HEK293T (cell line): Measurements from ENCODE around the gene EPHA5.

Experiments used
- CTCF ChIA-PET: fragments of 350-600 bp; formaldehyde crosslinking; extraction: SDS; loops from one replicate; lab custom pipeline; 2021; ENCODE audit warnings: antibody characterized with exemption, inconsistent platforms; lab: Yijun Ruan, JAX
- POLR2A ChIA-PET: fragments of 350-600 bp; formaldehyde crosslinking; extraction: SDS; loops from one replicate; lab custom pipeline; 2020; ENCODE audit warnings: antibody characterized with exemption, inconsistent platforms; lab: Yijun Ruan, JAX
- DNase-seq: peaks from one replicate; pipeline ENCODE4 v3.0.0; 2012; ENCODE audit warnings: mixed read lengths; ENCODE audit errors: extremely low spot score
- ARNT ChIP-seq: fragments of 450-650 bp; IDR thresholded peaks from 2 replicates; pipeline ENCODE4 v1.6.1; 2017; ENCODE audit warnings: mild to moderate bottlenecking
- BHLHE40 ChIP-seq: fragments of 450-650 bp; IDR thresholded peaks from 2 replicates; pipeline ENCODE4 v1.6.1; 2016; ENCODE audit warnings: mild to moderate bottlenecking, moderate library complexity, borderline replicate concordance
- CTBP1 ChIP-seq: fragments of 450-650 bp; IDR thresholded peaks from 2 replicates; pipeline ENCODE4 v1.6.1; 2016; ENCODE audit warnings: borderline replicate concordance
- ELF4 ChIP-seq: fragments of 450-650 bp; IDR thresholded peaks from 2 replicates; pipeline ENCODE4 v1.6.1; 2017; ENCODE audit warnings: antibody characterized with exemption
- FOXA1 ChIP-seq: fragments of 450-650 bp; IDR thresholded peaks from 2 replicates; pipeline ENCODE4 v1.6.1; 2016; ENCODE audit warnings: mild to moderate bottlenecking
- FOXK2 ChIP-seq: fragments of 450-650 bp; IDR thresholded peaks from 2 replicates; pipeline ENCODE4 v1.6.1; 2016; ENCODE audit warnings: mild to moderate bottlenecking
- FOXM1 ChIP-seq: fragments of 450-650 bp; IDR thresholded peaks from 2 replicates; pipeline ENCODE4 v1.6.1; 2017; ENCODE audit warnings: mild to moderate bottlenecking, borderline replicate concordance
- HDGF ChIP-seq: fragments of 450-650 bp; IDR thresholded peaks from 2 replicates; pipeline ENCODE4 v1.6.1; 2017; ENCODE audit warnings: antibody characterized with exemption, borderline replicate concordance
- L3MBTL2 ChIP-seq: fragments of 450-650 bp; conservative IDR thresholded peaks from 2 replicates; pipeline ENCODE4 v1.6.1; 2016; ENCODE audit warnings: mild to moderate bottlenecking
- LEF1 ChIP-seq: fragments of 450-650 bp; IDR thresholded peaks from 2 replicates; pipeline ENCODE4 v1.6.1; 2017; ENCODE audit warnings: mild to moderate bottlenecking, borderline replicate concordance
- NFRKB ChIP-seq: fragments of 450-650 bp; IDR thresholded peaks from 2 replicates; pipeline ENCODE4 v1.6.1; 2016; ENCODE audit warnings: mild to moderate bottlenecking, moderate library complexity
- SP1 ChIP-seq: fragments of 450-650 bp; IDR thresholded peaks from 2 replicates; pipeline ENCODE4 v1.6.1; 2017
- SUZ12 ChIP-seq: fragments of 450-650 bp; IDR thresholded peaks from 2 replicates; pipeline ENCODE4 v1.6.1; 2016; ENCODE audit warnings: mild to moderate bottlenecking
- TARDBP ChIP-seq: fragments of 450-650 bp; IDR thresholded peaks from 2 replicates; pipeline ENCODE4 v1.6.1; 2016
- ZNF384 ChIP-seq: fragments of 450-650 bp; IDR thresholded peaks from 2 replicates; pipeline ENCODE4 v1.6.1; 2016
- TF ChIP-seq, protein P1 (sequence below): fragments of 450-650 bp; IDR thresholded peaks from 2 replicates; pipeline ENCODE4 v1.6.1; 2016

EPHA5 gene

DNA sequence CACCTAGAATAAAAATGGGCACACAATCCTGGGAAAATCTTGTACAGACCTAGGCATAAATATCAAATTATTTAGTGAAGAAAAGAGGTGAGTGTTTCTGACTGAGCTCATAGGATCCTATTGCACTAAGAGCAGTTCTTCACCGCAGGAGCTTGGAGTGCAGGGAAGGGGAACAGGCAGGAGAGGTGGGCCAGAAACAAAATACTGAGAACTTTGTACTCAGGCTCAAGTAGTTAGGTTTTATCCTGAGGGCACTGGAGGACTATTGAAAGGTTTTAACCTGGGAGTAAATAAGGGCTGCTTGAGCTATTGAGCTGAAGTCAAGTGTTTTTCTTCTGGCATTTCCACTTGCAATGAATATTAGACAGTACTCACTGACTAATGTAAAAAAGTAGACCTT, 12.2 kb downstream of the EPHA5 start:
- POLR2A ChIA-PET = no interaction called here
- CTCF ChIA-PET = interaction anchor here (0.6 to 1.2 kb wide), 2 partner anchors 12 to 22 kb away, joined by 3 read pairs; partner anchors contain the start of gene EPHA5
- no peak for DNase-seq
- TF ChIP-seq BHLHE40 (no peak), LEF1 (no peak), FOXM1 (no peak)
- TF ChIP-seq, protein P1, sequence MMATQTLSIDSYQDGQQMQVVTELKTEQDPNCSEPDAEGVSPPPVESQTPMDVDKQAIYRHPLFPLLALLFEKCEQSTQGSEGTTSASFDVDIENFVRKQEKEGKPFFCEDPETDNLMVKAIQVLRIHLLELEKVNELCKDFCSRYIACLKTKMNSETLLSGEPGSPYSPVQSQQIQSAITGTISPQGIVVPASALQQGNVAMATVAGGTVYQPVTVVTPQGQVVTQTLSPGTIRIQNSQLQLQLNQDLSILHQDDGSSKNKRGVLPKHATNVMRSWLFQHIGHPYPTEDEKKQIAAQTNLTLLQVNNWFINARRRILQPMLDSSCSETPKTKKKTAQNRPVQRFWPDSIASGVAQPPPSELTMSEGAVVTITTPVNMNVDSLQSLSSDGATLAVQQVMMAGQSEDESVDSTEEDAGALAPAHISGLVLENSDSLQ = no peak

DNA sequence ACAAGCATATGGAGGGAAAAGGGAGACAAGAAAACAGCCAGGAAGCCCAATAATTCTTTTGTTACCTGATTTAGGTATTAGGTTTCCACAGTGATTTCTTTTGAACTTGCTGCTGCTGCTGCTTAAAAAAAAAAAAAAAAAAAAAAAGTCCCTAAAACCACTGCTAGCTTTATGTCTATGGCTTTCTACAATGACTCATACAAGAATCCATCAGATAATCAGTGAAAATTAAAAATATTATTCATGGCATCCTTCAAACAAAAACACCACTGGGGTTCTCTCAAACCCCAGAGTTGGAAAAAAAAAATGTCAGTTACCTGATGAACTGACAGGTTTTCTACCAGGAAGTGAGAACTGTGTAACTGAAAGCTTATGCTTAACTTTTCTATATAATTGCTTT, 14.3 kb downstream of the EPHA5 start:
- ChIA-PET CTCF (interaction anchor here (0.7 kb wide), 2 partner anchors 13 to 1029 kb away, joined by 3 read pairs; no protein-coding TSS in a partner anchor), POLR2A (no interaction called here)
- no peak for DNase-seq
- TF ChIP-seq FOXK2 (no peak), FOXA1 (no peak), SUZ12 (no peak), CTBP1 (no peak), LEF1 (no peak), NFRKB (no peak), SP1 (no peak), HDGF (no peak), ELF4 (no peak), BHLHE40 (no peak), L3MBTL2 (no peak)

DNA sequence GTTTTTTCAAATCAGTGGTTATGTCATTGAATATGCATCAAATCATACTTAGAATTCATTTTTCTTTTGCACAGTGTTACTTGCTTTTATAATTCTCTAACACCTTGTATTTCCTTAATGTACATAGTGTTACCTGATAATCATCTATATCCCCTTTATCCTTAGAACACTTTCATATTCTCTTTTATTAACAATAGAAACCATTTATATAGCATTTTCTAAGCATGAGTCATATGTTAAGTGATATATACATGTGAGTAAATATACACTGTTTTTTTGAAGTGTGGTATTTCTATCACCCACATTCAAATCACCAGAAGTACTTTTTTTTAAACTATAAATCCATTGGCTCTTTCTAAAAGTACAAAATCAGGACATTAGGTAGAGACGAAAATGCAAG, 15.3 kb downstream of the EPHA5 start:
- TF ChIP-seq, protein P1 = no peak
- TF ChIP-seq TARDBP = no peak
- TF ChIP-seq HDGF = no peak
- ChIA-PET CTCF (no interaction called here), POLR2A (no interaction called here)
- DNase-seq = no peak

DNA sequence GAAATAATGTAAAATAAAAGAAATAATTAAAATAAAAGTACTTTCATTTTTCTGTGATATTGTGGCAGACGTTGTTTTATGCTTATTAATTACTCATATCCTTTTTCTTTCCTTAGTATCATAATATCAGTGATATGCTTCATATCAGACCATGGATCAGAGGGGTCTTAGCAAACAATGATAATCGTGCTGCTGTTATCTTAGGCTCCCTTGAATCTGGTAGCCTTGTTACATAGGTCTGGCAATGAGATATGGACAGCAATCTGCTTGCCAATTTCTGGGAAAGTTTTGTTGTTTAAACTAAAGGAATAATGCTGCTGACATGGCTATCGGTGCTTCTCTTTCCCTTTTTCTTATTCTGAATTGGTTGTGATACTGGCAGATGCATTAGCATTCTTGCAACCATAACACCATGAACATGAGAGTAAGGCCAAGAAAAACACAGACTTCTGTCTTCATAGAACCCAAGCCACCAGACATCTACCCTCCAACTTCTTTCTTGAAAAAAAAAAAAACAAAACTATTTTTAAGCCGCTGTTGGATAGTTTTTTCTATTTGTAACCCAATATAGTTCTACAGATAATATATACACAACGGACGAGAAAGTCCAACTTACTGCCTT, 16.4 kb downstream of the EPHA5 start:
- ChIA-PET CTCF (no interaction called here), POLR2A (no interaction called here)
- DNase-seq = no peak
- TF ChIP-seq FOXM1 (no peak), HDGF (no peak), LEF1 (no peak), CTBP1 (no peak), SP1 (no peak), ZNF384 (no peak), TARDBP (no peak), FOXA1 (no peak), L3MBTL2 (no peak), SUZ12 (no peak), NFRKB (no peak), FOXK2 (no peak), ARNT (no peak), ELF4 (no peak), BHLHE40 (no peak)
- TF ChIP-seq, protein P1 = no peak

DNA sequence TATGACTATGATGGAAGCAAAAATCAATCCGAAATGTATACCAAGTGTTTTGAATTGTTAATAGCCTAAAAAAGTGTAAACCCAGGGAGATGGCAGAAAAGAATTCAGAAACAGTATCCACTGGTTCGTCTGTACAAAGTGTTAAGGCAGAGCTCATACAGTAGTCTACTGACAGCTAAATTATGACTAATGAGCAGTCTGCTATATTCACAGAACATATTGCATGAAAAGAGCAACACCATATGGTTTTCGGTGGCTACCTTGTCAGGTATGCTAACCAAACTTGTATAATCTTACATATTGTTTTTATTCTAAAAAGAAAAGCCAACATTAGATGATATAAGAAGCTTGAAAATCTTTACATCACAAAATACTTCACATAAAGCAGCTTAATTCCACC, 18.5 kb downstream of the EPHA5 start:
- TF ChIP-seq TARDBP (no peak), NFRKB (no peak), HDGF (no peak), ZNF384 (no peak), SP1 (no peak), FOXM1 (no peak), SUZ12 (no peak), ELF4 (no peak), LEF1 (no peak), CTBP1 (no peak), ARNT (no peak), FOXK2 (no peak), BHLHE40 (no peak), L3MBTL2 (no peak), FOXA1 (no peak)
- TF ChIP-seq, protein P1 = no peak
- POLR2A ChIA-PET = no interaction called here
- CTCF ChIA-PET = no interaction called here
- no peak for DNase-seq

DNA sequence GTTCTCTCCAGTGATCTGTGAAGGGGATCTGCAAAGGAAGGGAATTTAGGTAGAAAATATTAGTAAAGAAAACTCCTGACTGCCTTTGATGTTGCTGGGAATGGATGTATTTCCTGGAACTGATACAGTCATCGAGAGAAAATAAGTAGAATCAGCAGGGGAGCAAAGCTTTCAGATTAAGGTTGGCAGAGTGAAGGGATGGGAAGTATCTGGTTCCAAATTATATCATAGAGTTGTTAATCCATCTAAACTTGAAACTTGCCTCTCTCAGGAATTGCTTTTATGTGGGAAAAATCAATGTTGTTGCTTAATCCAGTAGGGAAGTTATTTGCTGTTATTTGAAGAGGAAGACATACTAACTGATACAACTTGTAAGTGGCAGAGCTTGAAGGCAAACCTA, 19.3 kb downstream of the EPHA5 start:
- TF ChIP-seq ELF4 = no peak
- no peak for TF ChIP-seq BHLHE40
- no peak for TF ChIP-seq L3MBTL2
- no peak for TF ChIP-seq FOXK2
- TF ChIP-seq, protein P1 = no peak
- TF ChIP-seq NFRKB = no peak
- no peak for TF ChIP-seq LEF1
- DNase-seq = no peak
- CTCF ChIA-PET = no interaction called here
- POLR2A ChIA-PET = no interaction called here
